Right ventricle myocardium superior (tissue), 1 donor: ENCODE data around the gene MDH1B. TPM values are rescaled to one million over a fixed set of nuclear protein-coding genes. Genes with fewer than 3 reads are reported as not detected.

Source experiments
- ATAC-seq: fragments of 200-7000 bp; cut with Tn5 transposase; one replicate; pipeline ENCODE4 v1.9.1; 2020; ENCODE audit warnings: mild to moderate bottlenecking; ENCODE audit not compliant: poor library complexity
- DNase-seq: peaks from one replicate; pipeline ENCODE4 v3.0.0-alpha.2; 2020
- intact Hi-C: fragments of 100-400 bp; cut with DNase I; formaldehyde crosslinking; loops from one replicate; pipeline ENCODE4 v1.11.2; 2022
- microRNA-seq: library from miRNA; unstranded; fragments of <30 nt; microRNA quantifications from one replicate; pipeline ENCODE4 v1.2.0, GENCODE V29; 2020
- total RNA-seq: library from RNA; stranded (reverse); fragmentation: NEBNext Ultra II Directional; extraction: Animal tissue kit (Norgen Biotek cat#: 25700); gene quantifications from one replicate; pipeline ENCODE4 v1.2.1, GENCODE V29; 2021
- donor health status: DM: no; HTN: yes; CAD: no; lungs with severe emphysema.

The MDH1B gene
- total RNA-seq, 1 donor from 2014 or later, result 0.54 TPM

GRCh38 chr2:206713746-206714145, 51.4 kb downstream of the MDH1B start:
- DNase-seq (no peak), ATAC-seq (no peak)
- intact Hi-C loops, result no loop called here

- intact Hi-C loops, result no loop called here
- ATAC-seq, result no peak
- DNase-seq, result no peak
These were observed 56.8 kb downstream of the MDH1B start for GRCh38 chr2:206708286-206708685.

- intact Hi-C loops, result no loop called here
- no peak for DNase-seq
- no peak for ATAC-seq
These were observed 57.9 kb downstream of the MDH1B start for GRCh38 chr2:206707164-206707701.

- intact Hi-C loops, result no loop called here
- ATAC-seq (no peak), DNase-seq (no peak)
These were observed 63.0 kb downstream of the MDH1B start for GRCh38 chr2:206701952-206702605.

- no peak for ATAC-seq
- no peak for DNase-seq
- intact Hi-C loops, result no loop called here
These were observed 65.0 kb downstream of the MDH1B start for GRCh38 chr2:206700156-206700555.

- DNase-seq, result no peak
- no peak for ATAC-seq
- intact Hi-C loops, result loop anchor here (5.0 kb wide), 1 partner anchor 83 kb away; no protein-coding TSS in a partner anchor
These were observed 66.3 kb downstream of the MDH1B start for GRCh38 chr2:206698811-206699210.

- DNase-seq (no peak), ATAC-seq (no peak)
- intact Hi-C loops, result loop anchor here (5.0 kb wide), 1 partner anchor 85 kb away; no protein-coding TSS in a partner anchor
These were observed 68.2 kb downstream of the MDH1B start for GRCh38 chr2:206696910-206697309.

- no peak for DNase-seq
- intact Hi-C loops, result loop anchor here (5.0 kb wide), 1 partner anchor 784 kb away; no protein-coding TSS in a partner anchor
- peak; percentile 79 for ATAC-seq
These were observed 71.6 kb downstream of the MDH1B start for GRCh38 chr2:206693399-206694137.

- no peak for DNase-seq
- intact Hi-C loops, result loop anchor here (5.0 kb wide), 1 partner anchor 784 kb away; no protein-coding TSS in a partner anchor
- ATAC-seq, result no peak
These were observed 72.2 kb downstream of the MDH1B start for GRCh38 chr2:206692971-206693370.

GRCh38 chr2:206688990-206689389, 76.1 kb downstream of the MDH1B start:
- intact Hi-C loops, result no loop called here
- DNase-seq, result no peak

GRCh38 chr2:206688453-206688852, 76.7 kb downstream of the MDH1B start:
- no peak for ATAC-seq
- intact Hi-C loops, result no loop called here
- no peak for DNase-seq

More at GRCh38 chr2:206688990-206689389, 76.1 kb downstream of the MDH1B start:
- no peak for ATAC-seq

Small RNAs within 50 kb of the gene (microRNA-seq; reads per million reads assigned to microRNA genes)
- not detected for gene MIR3130-1
- gene MIR3130-2, result not detected

Other genes with a start within 250 kb of the MDH1B start
- not detected for gene FAM237A, start 122.8 kb downstream of the MDH1B start, total RNA-seq
- not detected for gene DYTN, start 46.9 kb downstream of the MDH1B start, total RNA-seq
- gene FASTKD2, start 278 bp upstream of the MDH1B start, total RNA-seq, result 36.3 TPM
- gene CPO, start 174.2 kb upstream of the MDH1B start, total RNA-seq, result not detected